ENCODE data around the gene CD8A. TPM values are rescaled to one million over a fixed set of nuclear protein-coding genes. Genes with fewer than 3 reads are reported as not detected.
"Not testable (repeated sequence)": the region's sequence is repeated elsewhere in the genome, so short reads cannot be mapped to it uniquely, and the experiment has no call there.

CD8A gene
- total and polyA plus RNA-seq, 5 experiments from 2014 or later, result 272 to 1,018 (median 885) TPM

DNA sequence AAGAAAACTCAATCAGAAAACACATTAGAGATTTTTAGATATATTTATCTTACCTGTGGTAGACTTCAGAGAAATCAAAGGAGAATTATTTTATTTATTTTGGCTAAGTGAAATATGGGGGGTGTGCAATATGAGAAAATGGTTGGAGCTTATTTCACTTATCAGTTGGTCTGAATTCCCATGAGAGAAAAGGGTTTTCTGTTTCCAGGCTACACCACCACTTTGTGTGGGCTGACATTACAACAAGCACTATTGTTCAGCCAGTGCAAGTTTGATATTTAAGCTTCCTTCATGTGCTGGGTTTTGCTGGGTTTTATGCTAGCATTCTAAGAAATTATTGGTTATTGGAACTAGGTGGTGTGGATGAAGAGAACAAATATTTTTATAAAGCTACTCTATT is 37.1 kb downstream of the CD8A start:
- Mint-ChIP-seq H3K36me3 (peaks cover 16 to 88% (median 48%) of the 10 kb centered on the region in 3 donors), H3K9me3 (peaks cover 0 to 18% (median 5%) of the 10 kb centered on the region in 9 donors), H3K27me3 (no peaks in the 10 kb centered on the region), H3K27ac (peak overlapping the region in 4 of 10 donors; percentile 14 to 80 (median 38)), H3K4me3 (no peak overlapping the region), H3K4me1 (peaks cover 17 to 36% (median 26%) of the 10 kb centered on the region in 4 donors)
- no peak for DNase-seq
- no peak for ATAC-seq
- POLR2A ChIA-PET, result interaction anchor here (0.8 to 1.3 kb wide), 2 partner anchors 10 to 56 kb away, joined by 3 read pairs; no protein-coding TSS in a partner anchor

DNA sequence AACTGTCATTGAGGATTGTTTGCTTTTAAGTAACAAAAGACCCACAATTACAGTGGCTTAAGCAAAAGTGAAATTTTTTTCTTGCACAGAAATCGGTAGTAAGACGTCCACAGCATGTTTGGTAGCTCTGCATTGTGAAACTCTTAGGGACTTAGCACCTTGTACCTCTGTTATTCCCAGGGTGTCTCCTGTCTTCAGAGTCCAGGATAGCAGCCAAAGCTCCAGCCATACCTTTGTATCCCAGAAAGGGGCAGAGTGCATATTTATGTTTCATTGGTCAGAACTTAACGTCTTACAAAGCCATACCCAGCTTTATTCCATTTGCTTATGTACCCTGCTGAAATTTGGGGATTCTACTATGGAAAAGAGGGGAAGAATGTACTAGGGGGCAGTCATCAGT is 37.8 kb downstream of the CD8A start:
- Mint-ChIP-seq H3K27ac (peak overlapping the region in 3 of 10 donors; percentile 6 to 35 (median 9)), H3K4me3 (no peak overlapping the region), H3K4me1 (peaks cover 15 to 31% (median 23%) of the 10 kb centered on the region in 4 donors), H3K27me3 (no peaks in the 10 kb centered on the region), H3K36me3 (peaks cover 16 to 88% (median 49%) of the 10 kb centered on the region in 3 donors), H3K9me3 (peaks cover 0 to 18% (median 5%) of the 10 kb centered on the region in 9 donors)
- ATAC-seq (no peak), DNase-seq (no peak)
- POLR2A ChIA-PET, result no interaction called here

DNA sequence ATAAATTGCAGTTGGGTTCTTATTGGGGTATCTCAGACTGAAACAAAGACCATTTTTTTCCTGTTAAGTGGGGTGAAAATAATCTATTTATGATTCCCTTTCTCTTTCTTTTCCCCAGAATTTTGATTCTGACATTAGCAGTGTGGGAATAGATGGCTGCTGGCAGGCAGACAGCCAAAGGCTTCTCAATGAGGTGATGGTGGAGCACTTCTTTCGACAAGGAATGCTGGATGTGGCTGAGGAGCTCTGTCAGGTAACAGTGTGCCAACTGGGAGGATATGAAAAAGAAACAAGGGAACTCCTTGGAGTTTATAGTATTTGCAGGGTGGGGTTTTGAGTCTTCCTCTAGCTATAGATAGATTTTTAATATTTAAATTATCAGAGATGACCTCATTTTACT is 38.9 kb downstream of the CD8A start:
- POLR2A ChIA-PET, result no interaction called here
- peaks cover 18 to 36% (median 29%) of the 10 kb centered on the region in 4 donors for H3K4me1 Mint-ChIP-seq
- no peaks in the 10 kb centered on the region for H3K27me3 Mint-ChIP-seq
- ATAC-seq (no peak), DNase-seq (no peak)
- H3K4me3 Mint-ChIP-seq, result no peak overlapping the region
- H3K27ac Mint-ChIP-seq, result peak overlapping the region in 1 of 10 donors; percentile 11
- peaks cover 0 to 18% (median 5%) of the 10 kb centered on the region in 9 donors for H3K9me3 Mint-ChIP-seq
- peaks cover 16 to 86% (median 49%) of the 10 kb centered on the region in 3 donors for H3K36me3 Mint-ChIP-seq

DNA sequence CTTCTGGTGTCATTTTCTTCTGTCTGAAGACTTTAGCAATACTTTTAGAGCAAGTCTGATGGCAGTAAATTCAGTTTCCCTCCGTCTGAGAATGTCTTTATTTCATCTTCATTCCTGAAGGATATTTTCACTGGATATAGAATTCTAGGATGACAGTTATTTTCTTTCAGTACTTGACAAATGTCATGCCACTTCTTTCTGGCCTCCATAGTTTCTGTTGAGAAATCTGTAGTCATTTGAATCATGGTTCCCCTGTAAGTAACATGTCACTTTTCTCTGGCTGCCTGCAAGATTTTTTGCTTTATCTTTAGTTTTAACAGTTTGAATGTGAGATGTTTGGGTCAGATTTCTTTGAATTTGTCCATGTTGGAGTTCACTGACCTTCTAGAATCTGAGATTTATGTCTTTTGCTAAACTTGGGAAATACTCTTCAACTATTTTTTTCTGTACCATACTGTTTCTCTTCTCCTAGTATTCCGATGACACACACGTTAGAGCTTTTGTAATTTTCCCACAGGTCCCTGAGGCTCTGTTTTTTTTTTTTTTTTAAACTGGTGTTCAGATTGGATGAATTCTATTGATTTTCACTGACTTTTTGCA is 40.4 kb downstream of the CD8A start:
- POLR2A ChIA-PET, result no interaction called here
- H3K4me3 Mint-ChIP-seq, result peak overlapping the region in 1 of 10 donors; percentile 32

DNA sequence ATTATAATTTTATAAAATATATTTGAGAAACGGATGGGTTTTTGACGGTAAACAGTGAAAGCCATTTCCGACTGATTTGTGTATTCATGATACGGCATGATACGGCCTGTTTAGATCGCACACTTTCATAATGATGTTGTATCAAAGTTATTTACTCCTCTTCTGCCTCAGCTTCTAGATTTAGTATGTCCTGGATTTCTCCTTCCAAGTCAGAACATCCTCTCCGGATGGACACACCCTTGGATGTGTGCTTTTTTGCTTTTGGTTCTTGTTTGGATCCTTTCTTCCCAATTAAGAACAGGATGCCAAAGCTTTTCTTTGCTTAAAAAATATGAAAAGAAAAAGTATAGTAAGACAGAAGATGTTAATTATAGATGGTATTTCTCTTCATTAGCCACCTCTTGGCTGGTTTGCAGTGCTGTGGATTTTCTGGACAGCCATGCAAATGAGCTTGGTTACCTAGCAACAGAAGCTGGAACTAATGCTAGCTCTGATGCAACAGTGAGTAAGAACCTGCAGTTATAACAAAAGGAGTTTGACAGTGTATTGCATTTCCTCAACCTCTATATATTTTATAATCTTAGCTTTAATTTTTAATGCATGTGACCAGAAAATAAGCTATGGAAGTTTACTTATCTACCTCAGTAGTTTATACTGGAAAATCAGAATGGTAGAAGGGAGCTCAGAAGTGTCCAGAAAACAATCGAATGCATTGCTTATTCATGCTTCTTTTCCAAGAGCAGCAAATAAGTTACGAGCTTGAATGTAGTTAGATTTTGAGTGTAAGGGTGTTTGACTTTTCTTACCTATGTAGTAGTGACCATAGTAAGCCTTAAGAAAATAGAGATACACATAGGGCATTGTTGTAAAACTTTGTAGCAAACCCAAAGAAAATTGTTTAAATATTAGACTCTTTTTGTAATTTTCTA is 42.7 kb downstream of the CD8A start:
- DNase-seq (no peak), ATAC-seq (no peak)
- H3K36me3 Mint-ChIP-seq, result peaks cover 16 to 76% (median 42%) of the 10 kb centered on the region in 3 donors
- H3K4me1 Mint-ChIP-seq, result peaks cover 27 to 67% (median 54%) of the 10 kb centered on the region in 4 donors
- H3K27me3 Mint-ChIP-seq, result no peaks in the 10 kb centered on the region
- peaks cover 0 to 18% (median 5%) of the 10 kb centered on the region in 9 donors for H3K9me3 Mint-ChIP-seq
- H3K27ac Mint-ChIP-seq, result peak overlapping the region in 3 of 10 donors; percentile 15 to 37 (median 37)
- H3K4me3 Mint-ChIP-seq, result no peak overlapping the region
- POLR2A ChIA-PET, result no interaction called here

More for the DNA sequence above, 40.4 kb downstream of the CD8A start:
- Mint-ChIP-seq H3K27me3 (no peaks in the 10 kb centered on the region), H3K9me3 (peaks cover 0 to 18% (median 5%) of the 10 kb centered on the region in 9 donors), H3K4me1 (peaks cover 20 to 51% (median 42%) of the 10 kb centered on the region in 4 donors), H3K27ac (peak overlapping the region in 5 of 10 donors; percentile 6 to 46 (median 40)), H3K36me3 (peaks cover 16 to 83% (median 38%) of the 10 kb centered on the region in 3 donors)
- no peak for ATAC-seq
- DNase-seq, result no peak

DNA sequence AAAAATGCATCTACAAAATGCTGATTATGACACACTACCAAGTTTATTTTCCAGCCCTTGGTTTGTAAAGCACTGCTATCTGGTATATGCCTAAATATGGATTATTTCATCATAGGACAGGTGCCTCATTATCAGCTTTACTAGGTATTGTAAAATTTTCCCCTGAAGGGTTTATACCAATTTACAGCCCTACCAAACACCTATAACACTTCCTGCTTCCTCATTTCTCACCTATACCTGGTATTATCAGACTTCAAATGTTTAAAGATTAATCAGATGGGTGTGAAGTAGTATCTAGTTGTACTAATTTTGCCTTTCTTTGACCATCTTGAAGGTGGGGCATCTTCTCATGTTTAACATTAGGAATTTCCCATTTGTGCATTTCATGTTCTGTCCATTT is 43.8 kb downstream of the CD8A start:
- Mint-ChIP-seq H3K4me1 (peaks cover 31 to 69% (median 61%) of the 10 kb centered on the region in 4 donors), H3K27me3 (no peaks in the 10 kb centered on the region), H3K27ac (peak overlapping the region in 8 of 10 donors; percentile 1 to 63 (median 14)), H3K9me3 (peaks cover 0 to 18% (median 5%) of the 10 kb centered on the region in 9 donors), H3K4me3 (no peak overlapping the region), H3K36me3 (peaks cover 16 to 72% (median 38%) of the 10 kb centered on the region in 3 donors)
- no peak for ATAC-seq
- POLR2A ChIA-PET, result no interaction called here
- DNase-seq, result no peak

DNA sequence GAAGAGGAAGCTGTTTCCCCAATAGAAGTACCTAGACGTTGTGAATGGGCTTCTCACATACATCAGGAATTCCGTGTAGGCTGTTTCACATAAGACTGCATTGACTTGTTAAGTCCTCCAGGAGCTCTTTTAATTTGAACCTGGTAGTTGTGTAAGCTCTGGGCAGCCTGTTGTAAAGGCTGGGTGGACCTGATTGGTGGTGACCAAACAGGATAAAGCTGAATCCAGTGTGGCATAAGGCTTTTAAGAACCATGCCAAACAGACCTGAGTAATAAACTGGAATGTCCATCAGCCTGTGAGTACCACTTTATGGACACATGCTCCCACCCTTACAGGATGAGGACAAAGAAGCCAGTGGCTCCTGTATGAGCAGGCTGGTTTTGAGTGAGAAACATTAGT is 46.6 kb downstream of the CD8A start:
- Mint-ChIP-seq H3K4me3 (no peak overlapping the region), H3K27ac (peak overlapping the region in 4 of 10 donors; percentile 25 to 77 (median 44)), H3K4me1 (peaks cover 21 to 54% (median 47%) of the 10 kb centered on the region in 4 donors), H3K27me3 (no peaks in the 10 kb centered on the region), H3K36me3 (peaks cover 0 to 48% (median 15%) of the 10 kb centered on the region in 3 donors), H3K9me3 (peaks cover 0 to 5% (median 0%) of the 10 kb centered on the region in 9 donors)
- POLR2A ChIA-PET, result no interaction called here
- no peak for DNase-seq
- no peak for ATAC-seq

DNA sequence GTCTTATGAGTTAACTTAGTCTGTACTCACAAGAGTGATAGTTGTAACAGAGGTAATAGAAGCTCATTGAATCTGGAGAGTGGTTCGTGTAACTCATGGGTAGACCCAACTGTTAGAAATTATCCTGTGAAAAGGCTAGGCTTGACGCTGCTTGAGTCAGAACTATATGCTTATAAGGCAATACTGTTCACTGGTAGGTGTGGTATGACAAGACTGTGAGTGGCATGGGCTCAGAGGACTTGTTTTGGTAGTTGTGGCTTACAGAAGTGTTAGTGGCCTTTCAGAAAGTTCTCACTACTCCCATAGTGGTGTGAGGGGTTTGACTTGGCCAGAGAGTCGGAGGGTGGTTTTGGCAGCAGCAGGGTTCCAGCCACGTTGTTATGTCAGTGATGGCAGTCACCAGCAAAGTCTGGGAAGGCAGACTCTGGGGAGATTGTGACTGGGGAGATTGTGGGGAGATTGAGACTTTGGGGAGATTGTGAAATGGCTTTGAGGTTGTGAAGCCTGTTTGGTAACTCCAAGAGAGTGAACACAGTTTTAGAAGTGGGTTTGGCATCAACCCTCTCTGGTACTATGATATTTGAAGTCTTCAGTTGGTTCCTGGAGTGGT is 48.7 kb downstream of the CD8A start:
- H3K27me3 Mint-ChIP-seq, H3K4me3 Mint-ChIP-seq, H3K9me3 Mint-ChIP-seq, POLR2A ChIA-PET, DNase-seq, ATAC-seq: not testable (repeated sequence)
- Mint-ChIP-seq H3K27ac (peak overlapping the region in 3 of 10 donors; percentile 29 to 87 (median 41)), H3K36me3 (peaks cover 0 to 35% (median 9%) of the 10 kb centered on the region in 3 donors), H3K4me1 (peaks cover 14 to 40% (median 35%) of the 10 kb centered on the region in 4 donors)

DNA sequence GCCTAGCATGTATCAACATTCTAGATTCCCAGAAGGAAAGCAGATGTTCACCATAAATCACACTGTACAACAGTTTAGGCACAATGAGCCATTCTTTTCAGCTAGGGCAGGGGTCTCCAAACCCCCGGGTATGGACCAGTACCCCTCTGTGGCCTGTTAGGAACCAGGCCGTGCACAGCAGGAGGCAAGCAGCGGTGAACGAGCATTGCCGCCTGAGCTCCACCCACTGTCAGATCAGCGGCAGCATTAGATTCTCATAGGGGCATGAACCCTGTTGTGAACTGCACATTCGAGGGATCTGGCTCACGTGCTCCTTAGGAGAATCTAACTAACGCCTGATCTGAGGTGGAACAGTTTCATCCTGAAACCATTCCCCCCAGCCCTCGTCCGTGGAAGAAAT is 50.8 kb downstream of the CD8A start:
- H3K27me3 Mint-ChIP-seq, H3K27ac Mint-ChIP-seq, H3K4me3 Mint-ChIP-seq, DNase-seq, POLR2A ChIA-PET, H3K9me3 Mint-ChIP-seq, ATAC-seq: not testable (repeated sequence)
- H3K4me1 Mint-ChIP-seq, result peaks cover 9 to 19% (median 16%) of the 10 kb centered on the region in 4 donors
- H3K36me3 Mint-ChIP-seq, result peaks cover 0 to 20% (median 9%) of the 10 kb centered on the region in 3 donors

DNA sequence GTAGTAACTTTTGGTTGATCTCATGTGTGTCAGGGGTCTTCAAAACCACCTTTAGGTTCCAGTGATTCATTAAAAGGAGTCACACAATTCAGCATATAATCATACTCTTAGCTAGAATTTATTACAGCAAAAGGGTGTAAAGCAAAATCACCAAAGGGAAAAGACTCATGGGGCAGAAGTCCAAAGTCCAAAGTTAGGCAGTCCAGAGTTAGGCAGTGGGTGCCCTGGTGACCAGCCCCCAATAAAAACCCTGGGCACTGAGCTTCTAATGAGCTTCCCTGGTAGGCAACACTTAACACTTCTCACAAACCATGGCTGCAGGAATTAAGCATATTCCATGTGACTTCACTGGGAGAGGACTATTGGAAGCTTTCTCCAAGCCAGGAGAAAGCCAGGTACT is 51.2 kb downstream of the CD8A start:
- POLR2A ChIA-PET, H3K27me3 Mint-ChIP-seq, H3K9me3 Mint-ChIP-seq, DNase-seq, H3K27ac Mint-ChIP-seq, ATAC-seq, H3K4me3 Mint-ChIP-seq: not testable (repeated sequence)
- Mint-ChIP-seq H3K4me1 (peaks cover 7 to 15% (median 13%) of the 10 kb centered on the region in 4 donors), H3K36me3 (peaks cover 0 to 20% (median 9%) of the 10 kb centered on the region in 3 donors)

DNA sequence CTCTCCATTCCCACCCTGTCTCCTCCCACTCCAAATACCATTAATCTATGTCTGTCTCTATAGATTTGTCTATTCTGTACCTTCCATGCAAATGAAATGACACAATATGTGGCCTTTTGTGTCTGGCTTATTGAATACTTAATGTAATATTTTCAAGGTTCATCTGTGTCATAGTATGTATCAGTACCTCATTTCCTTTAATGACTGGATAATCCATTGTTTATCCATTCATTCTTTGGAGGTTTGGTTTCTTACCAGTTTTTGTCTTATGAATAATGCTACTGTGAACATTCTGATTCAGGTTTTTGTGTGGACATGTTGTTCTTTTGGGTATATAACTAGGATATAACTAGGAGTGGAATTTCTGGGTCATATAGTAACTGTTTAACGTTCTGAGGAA is 55.8 kb downstream of the CD8A start:
- ATAC-seq, H3K4me3 Mint-ChIP-seq, H3K36me3 Mint-ChIP-seq, DNase-seq, H3K27ac Mint-ChIP-seq, H3K4me1 Mint-ChIP-seq, H3K27me3 Mint-ChIP-seq, H3K9me3 Mint-ChIP-seq, POLR2A ChIA-PET: not testable (repeated sequence)

All from naive thymus-derived CD8-positive, alpha-beta T cell (primary cell).